Esophagus squamous epithelium (tissue), 4 donors: ENCODE measurements around the gene LOXHD1.

Source experiments
- POLR2A ChIP-seq, 4 donors: fragments of 450-650 bp; IDR thresholded peaks; one replicate each; pipeline ENCODE4 v1.6.1; 2017; ENCODE audit warnings: antibody characterized with exemption in 4 of 4, mild to moderate bottlenecking in 4 of 4, moderate library complexity in 3 of 4
- TF ChIP-seq, protein P1 (sequence below), 6 experiments: fragments of 450-650 bp in 4 of 6; fragments of 200-600 bp in 2 of 6; sonication (generic) in 2 of 6; IDR thresholded peaks; one replicate each; pipeline ENCODE4 v1.5.1; 2016 to 2019; ENCODE audit warnings: antibody characterized with exemption in 6 of 6, mild to moderate bottlenecking in 4 of 6, moderate library complexity in 4 of 6

DNA sequence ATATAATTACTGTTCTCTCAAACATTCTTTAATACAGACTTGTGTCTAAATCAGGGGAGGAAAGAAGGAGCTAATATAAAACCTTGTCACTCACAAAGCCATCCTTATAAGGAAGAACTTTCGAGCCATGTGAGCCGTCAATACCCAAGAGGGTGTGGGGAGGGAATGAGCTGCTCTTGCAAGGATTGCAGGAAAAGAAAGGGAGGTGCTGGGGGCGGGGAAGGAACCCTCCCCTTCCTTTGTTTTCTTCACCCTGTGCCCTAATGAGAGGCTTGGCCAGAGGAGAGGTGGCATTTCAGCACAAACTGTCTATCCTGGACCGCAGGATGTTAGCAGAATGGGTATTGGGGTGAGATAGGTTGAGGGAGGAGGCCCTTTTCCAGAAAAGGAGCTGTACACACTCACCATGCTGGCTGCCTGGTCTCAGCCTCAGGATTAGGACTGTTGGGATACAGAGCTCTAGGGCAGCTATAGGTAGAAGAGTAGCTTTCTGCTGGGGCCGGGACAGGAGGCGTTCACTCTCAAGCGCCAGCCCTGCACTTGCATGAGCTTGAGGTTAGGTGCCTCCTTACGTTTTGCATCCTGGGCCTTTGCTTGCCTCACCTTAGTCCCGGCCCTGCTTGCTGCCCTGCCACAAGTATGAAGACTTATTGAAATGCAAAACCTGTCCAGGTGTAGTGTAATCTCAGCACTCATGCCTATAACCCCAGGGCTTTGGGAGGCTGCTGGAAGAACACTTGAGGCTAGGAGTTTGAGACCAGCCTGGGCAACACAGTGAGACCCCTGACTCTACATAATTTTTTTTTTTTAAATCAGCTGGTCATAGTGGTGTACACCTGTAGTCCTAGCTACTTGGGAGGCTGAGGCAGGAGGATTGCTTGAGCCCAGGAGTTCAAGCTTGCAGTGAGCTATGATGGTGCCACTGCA, 190.5 kb downstream of the LOXHD1 start:
- TF ChIP-seq, protein P1, sequence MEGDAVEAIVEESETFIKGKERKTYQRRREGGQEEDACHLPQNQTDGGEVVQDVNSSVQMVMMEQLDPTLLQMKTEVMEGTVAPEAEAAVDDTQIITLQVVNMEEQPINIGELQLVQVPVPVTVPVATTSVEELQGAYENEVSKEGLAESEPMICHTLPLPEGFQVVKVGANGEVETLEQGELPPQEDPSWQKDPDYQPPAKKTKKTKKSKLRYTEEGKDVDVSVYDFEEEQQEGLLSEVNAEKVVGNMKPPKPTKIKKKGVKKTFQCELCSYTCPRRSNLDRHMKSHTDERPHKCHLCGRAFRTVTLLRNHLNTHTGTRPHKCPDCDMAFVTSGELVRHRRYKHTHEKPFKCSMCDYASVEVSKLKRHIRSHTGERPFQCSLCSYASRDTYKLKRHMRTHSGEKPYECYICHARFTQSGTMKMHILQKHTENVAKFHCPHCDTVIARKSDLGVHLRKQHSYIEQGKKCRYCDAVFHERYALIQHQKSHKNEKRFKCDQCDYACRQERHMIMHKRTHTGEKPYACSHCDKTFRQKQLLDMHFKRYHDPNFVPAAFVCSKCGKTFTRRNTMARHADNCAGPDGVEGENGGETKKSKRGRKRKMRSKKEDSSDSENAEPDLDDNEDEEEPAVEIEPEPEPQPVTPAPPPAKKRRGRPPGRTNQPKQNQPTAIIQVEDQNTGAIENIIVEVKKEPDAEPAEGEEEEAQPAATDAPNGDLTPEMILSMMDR (IDR thresholded peaks at IDR 0.05), result no peak
- no peak for TF ChIP-seq POLR2A (IDR thresholded peaks at IDR 0.05)
